Thoracic aorta (tissue), 2 donors: ENCODE measurements around the gene SERINC2. TPM values are rescaled to one million over a fixed set of nuclear protein-coding genes. Genes with fewer than 3 reads are reported as not detected.

Experiments
- ATAC-seq: fragments of 150-250 bp; one replicate; pipeline ENCODE4 v1.8.0; 2017; ENCODE audit warnings: low read depth; ENCODE audit not compliant: insufficient number of reproducible peaks, low FRiP score
- DNase-seq: peaks from one replicate; pipeline ENCODE4 v3.0.0-alpha.2; 2020; ENCODE audit warnings: low spot score
- H3K27ac ChIP-seq, 2 donors: fragments of 200-600 bp; sonication (generic); 1 replicate in 1 of 2; 2 replicates in 1 of 2; pipeline ENCODE4 v1.5.1; 2016; ENCODE audit warnings: mild to moderate bottlenecking in 2 of 2, moderate library complexity in 2 of 2
- H3K27me3 ChIP-seq: fragments of 200-600 bp; sonication (generic); replicated peaks from 2 replicates; pipeline ENCODE4 v1.6.0; 2016; ENCODE audit warnings: mild to moderate bottlenecking; ENCODE audit not compliant: insufficient read depth
- H3K36me3 ChIP-seq: fragments of 200-600 bp; sonication (generic); one replicate; pipeline ENCODE4 v1.5.1; 2016
- H3K4me1 ChIP-seq, 2 donors: fragments of 200-600 bp; sonication (generic); 1 replicate in 1 of 2; 2 replicates in 1 of 2; pipeline versions ENCODE4 v1.5.1 to v1.6.0; 2016; ENCODE audit warnings: low read depth in 2 of 2, mild to moderate bottlenecking in 1 of 2; ENCODE audit not compliant: control insufficient read depth in 1 of 2
- H3K4me3 ChIP-seq: fragments of 200-600 bp; sonication (generic); 2 replicates; pipeline ENCODE4 v1.5.1; 2016; ENCODE audit warnings: mild to moderate bottlenecking
- H3K9me3 ChIP-seq: fragments of 200-600 bp; sonication (generic); 2 replicates; pipeline ENCODE4 v1.5.1; 2016
- total RNA-seq, 2 donors: library from RNA; depleted of rRNA; stranded (reverse); fragments of >200 nt; gene quantifications; one replicate each; pipeline versions ENCODE4 v1.1.0 to v1.2.3, GENCODE V29; 2016
- TF ChIP-seq, protein P1 (sequence below): fragments of 200-600 bp; sonication (generic); IDR thresholded peaks from one replicate; pipeline ENCODE4 v1.5.1; 2019; ENCODE audit warnings: antibody characterized with exemption

The SERINC2 gene
- total RNA-seq, 2 donors from 2014 or later, result 7.6 to 12.3 TPM

DNA sequence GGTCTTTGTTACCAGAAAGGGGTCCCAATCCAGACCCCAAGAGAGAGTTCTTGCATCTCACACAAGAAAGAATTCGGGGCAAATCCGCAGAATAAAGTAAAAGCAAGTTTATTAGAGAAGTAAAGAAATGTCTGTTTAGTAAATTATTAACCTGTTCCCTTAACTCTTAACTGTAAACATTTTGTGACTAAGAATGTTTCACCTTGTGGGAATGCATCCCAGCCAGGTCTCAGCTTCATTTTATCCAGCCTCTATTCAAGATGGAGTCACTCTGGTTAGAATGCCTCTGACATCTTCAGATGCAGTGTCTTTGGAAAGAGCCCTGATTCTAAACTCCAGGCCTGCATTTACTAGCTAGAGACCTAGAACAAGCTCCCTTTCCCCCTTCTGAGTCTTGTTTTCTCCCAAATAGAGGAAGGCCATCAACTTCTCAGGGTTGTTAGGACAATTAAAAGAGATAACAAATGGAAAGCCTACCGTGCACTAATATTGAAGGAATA is 35.6 kb upstream of the SERINC2 start:
- no peak overlapping the region for H3K27ac ChIP-seq

DNA sequence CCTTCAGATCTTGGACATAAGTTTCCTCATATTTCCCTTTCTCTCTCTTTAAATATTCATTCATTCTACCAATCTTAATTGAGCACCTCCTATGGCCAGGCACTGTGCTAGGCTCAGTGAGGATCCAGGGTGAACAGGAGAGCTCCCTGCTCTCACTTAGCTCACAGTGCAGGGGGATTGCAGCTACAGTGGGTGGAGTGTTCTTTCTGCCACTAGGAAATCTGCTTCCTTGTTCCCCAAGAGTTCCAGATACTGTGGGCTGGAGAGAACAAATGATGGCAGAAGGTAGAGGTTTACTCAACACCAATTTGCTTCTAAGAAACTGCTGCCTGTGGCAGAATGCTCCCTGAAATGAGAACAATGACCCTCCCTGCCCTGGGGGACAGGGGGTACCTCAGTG is 35.0 kb upstream of the SERINC2 start:
- Histone ChIP-seq H3K36me3 (no peaks in the 10 kb centered on the region), H3K27me3 (no peaks in the 10 kb centered on the region), H3K4me1 (peaks cover 12 to 55% of the 10 kb centered on the region in 2 donors), H3K4me3 (no peak overlapping the region), H3K27ac (no peak overlapping the region), H3K9me3 (no peaks in the 10 kb centered on the region)
- TF ChIP-seq, protein P1, sequence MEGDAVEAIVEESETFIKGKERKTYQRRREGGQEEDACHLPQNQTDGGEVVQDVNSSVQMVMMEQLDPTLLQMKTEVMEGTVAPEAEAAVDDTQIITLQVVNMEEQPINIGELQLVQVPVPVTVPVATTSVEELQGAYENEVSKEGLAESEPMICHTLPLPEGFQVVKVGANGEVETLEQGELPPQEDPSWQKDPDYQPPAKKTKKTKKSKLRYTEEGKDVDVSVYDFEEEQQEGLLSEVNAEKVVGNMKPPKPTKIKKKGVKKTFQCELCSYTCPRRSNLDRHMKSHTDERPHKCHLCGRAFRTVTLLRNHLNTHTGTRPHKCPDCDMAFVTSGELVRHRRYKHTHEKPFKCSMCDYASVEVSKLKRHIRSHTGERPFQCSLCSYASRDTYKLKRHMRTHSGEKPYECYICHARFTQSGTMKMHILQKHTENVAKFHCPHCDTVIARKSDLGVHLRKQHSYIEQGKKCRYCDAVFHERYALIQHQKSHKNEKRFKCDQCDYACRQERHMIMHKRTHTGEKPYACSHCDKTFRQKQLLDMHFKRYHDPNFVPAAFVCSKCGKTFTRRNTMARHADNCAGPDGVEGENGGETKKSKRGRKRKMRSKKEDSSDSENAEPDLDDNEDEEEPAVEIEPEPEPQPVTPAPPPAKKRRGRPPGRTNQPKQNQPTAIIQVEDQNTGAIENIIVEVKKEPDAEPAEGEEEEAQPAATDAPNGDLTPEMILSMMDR, result no peak
- ATAC-seq (no peak), DNase-seq (no peak)

More for the DNA sequence above, 35.6 kb upstream of the SERINC2 start:
- Histone ChIP-seq H3K4me3 (no peak overlapping the region), H3K36me3 (no peaks in the 10 kb centered on the region), H3K27me3 (no peaks in the 10 kb centered on the region), H3K4me1 (peaks cover 16 to 60% of the 10 kb centered on the region in 2 donors), H3K9me3 (no peaks in the 10 kb centered on the region)
- TF ChIP-seq, protein P1, result no peak
- DNase-seq (no peak), ATAC-seq (no peak)

DNA sequence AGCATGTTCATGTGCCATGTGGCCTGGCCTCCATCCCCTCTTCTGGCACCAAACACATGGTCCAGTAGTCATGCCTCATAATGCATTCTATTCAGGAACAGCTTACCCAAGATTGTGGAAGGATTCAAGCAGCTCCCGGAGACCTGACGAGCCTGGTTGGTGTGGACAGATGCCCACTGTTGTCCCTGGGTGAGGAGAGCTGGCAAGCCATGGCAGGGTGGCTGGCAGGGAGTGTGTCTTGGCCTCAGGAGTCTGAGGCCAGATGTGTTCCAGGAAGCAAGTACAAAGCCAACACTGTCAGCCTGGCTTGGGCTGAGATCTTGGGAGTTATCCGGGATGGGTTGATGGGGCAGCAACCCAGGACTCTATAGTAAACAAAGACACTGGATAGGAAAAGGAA is 32.8 kb upstream of the SERINC2 start:
- Histone ChIP-seq H3K4me3 (no peak overlapping the region), H3K9me3 (no peaks in the 10 kb centered on the region), H3K27ac (no peak overlapping the region), H3K36me3 (no peaks in the 10 kb centered on the region), H3K4me1 (peaks cover 0 to 34% of the 10 kb centered on the region in 2 donors), H3K27me3 (no peaks in the 10 kb centered on the region)
- ATAC-seq (no peak), DNase-seq (no peak)
- TF ChIP-seq, protein P1, result no peak

DNA sequence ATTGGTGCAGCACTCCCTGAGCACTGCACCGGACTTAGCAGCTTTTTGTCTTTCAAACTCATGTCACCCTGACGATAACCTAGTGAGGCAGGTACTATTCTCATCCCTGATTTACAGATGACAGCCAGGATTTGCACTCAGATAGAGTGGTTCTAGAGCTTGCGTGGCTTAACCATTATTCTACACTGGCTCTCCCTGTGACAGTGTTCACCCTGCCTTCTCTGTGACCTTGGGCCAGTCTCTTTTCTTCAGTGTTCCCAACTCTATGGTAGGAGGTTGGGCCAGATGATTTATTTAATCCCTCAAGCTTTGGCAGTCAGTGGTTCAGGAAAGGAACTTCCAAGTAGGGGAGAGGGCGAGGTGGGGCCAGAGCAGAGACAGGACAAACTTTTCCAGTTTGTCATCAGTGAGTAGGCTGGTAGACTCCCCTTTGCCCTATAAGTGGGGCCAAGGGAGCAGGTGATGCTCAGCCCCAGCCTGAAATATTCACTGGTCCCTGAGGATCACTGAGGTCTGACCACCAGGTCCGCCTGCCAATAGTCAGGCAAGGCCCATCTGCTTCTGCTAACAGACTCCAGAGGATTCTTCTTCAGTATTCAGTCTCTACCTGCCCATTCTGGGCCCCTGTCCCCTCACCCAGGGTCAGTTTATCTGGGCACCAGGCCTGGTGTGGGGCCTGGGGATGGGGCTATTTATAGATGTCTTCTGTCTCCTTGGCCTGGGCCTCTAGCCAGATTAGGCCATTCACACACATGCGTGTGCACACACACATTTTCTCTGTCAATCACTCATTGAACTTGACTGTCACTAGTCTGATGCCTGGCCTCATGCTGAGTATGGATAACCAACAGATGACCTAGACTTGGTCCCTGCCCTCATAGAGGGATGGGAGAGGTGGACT is 31.4 kb upstream of the SERINC2 start:
- Histone ChIP-seq H3K27me3 (no peaks in the 10 kb centered on the region), H3K9me3 (no peaks in the 10 kb centered on the region), H3K36me3 (no peaks in the 10 kb centered on the region), H3K4me3 (no peak overlapping the region), H3K27ac (no peak overlapping the region), H3K4me1 (peaks cover 0 to 26% of the 10 kb centered on the region in 2 donors)
- DNase-seq, result no peak
- ATAC-seq, result peak; percentile 25
- TF ChIP-seq, protein P1, result no peak

GRCh38 chr1:31382379-31382989 is 30.5 kb upstream of the SERINC2 start:
- ATAC-seq (no peak), DNase-seq (no peak)
- Histone ChIP-seq H3K4me1 (peaks cover 0 to 24% of the 10 kb centered on the region in 2 donors), H3K27ac (no peak overlapping the region), H3K36me3 (no peaks in the 10 kb centered on the region), H3K9me3 (no peaks in the 10 kb centered on the region), H3K27me3 (no peaks in the 10 kb centered on the region), H3K4me3 (no peak overlapping the region)
- TF ChIP-seq, protein P1, result no peak
